DND-41 (cell line): ENCODE measurements around the gene NPHP4.

Experiments used
- CTCF ChIP-seq: IDR thresholded peaks from 2 replicates; pipeline ENCODE4 v1.5.1; 2012; ENCODE audit warnings: borderline replicate concordance, low read length, moderate library complexity, mild to moderate bottlenecking; ENCODE audit not compliant: poor library complexity, severe bottlenecking; ENCODE audit errors: extremely low read depth
- EZH2 ChIP-seq: IDR thresholded peaks from 3 replicates; pipeline ENCODE4 v1.6.1; 2012; ENCODE audit warnings: borderline replicate concordance, low read depth, mild to moderate bottlenecking, moderate library complexity, low read length, inconsistent platforms; ENCODE audit not compliant: severe bottlenecking

GRCh38 chr1:5998051-5998905 lies 6.1 kb upstream of the NPHP4 start:
- TF ChIP-seq CTCF (no peak), EZH2 (no peak)
